SKM-1 treated with dmso at 0.1 percent for 144 hours (cell line): ENCODE measurements around the gene UGT2A3.

Experiments used
- DNase-seq: peaks from one replicate; lab custom pipeline; 2025; ENCODE audit not compliant: unreplicated experiment; lab: John Stamatoyannopoulos, UW

UGT2A3 gene

DNA sequence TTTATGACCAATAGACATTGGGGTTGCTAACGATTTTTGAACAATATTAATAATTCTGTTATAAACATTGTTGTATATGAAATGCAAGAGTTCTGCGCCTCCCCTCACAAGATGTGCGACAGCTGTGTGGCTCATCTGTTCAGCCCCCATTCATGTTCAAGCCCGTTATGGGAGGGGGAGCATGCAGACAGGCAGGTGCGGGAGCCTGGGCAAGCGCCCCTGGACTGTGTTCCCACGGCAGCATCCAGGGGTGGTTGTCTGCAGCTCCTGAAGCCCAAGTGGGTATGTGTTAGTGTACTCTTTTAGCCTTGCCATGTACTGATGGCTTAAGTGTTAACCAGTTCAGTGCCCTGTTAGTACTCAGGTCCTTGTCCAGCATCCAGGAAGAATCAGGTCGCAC, 34.6 kb downstream of the UGT2A3 start:
- no peak for DNase-seq

DNA sequence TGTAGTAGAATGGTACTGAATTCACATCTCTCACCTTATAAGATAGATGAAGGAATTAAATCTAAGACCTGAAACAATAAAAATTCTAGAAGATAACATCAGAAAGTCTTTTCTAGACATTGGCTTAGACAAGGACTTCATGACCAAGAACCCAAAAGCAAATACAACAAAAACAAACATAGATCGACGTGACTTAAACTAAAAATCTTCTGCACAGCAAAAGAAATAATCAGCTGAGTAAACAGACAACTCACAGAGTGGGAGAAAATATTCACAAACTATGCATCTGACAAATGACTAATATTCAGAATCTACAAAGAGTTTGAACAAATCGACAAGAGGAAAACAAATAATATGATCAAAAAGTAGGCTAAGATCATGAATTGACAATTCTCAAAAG, 38.8 kb downstream of the UGT2A3 start:
- DNase-seq: no peak

- DNase-seq: no peak
These were observed 42.2 kb downstream of the UGT2A3 start for GRCh38 chr4:68909385-68909784.

DNA sequence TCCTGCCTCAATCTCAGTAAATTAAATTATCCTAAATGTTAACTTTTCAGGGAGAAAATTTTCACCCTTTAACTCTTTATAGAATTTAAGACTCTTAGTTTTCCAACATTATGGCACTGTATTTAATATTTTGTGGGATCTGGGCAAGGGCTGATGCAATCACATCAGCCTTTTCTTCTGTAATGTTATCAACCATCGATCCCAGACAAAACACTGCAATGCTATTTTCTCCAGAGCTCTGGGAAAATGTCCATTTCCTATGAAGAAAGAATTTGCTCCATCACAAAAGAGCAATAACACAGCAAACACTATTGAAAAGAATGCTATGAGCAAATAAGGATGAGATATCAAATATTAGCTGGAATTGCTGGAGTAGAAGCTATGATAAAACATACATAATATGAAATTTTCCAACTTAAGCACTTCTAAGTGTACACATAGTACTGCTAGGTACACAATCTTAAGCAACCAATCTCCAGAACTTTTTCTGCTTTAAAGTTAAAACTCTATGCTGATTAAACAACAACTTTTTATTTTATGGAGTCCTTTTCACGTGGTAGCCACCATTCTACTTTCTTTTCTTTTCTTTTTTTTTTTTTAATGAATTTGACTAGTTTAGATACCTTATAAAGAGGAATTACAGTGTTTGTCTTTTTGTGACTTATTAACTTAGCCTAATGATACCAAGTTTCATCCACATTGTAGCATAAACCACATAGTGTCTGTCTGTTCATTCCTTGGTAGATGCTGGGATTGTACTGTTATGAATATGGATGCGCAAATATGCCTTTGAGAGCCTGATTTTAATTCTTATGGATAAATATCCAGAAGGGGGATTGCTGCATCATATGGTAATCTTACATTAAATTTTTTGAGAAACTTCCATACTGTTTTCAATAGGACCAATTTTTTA, 43.6 kb downstream of the UGT2A3 start:
- DNase-seq: no peak

DNA sequence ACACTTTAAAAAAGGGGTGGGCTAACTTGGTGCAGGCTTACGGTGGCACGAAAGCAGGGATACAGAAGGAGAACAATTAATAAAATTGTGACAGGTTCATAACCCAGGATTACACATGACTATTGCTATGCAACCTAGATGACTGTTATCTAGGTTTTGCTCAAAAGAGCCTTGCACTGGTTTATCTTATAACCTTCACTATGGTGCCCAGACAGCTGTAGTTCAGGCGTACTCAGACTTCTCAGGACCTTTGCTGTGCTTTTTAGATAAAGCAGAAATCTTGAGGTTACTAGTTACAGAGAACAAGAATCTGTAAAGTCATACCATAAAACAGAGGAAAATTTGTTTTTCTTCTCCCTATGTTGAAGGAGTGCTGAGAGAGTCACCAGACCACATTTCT, 44.4 kb downstream of the UGT2A3 start:
- DNase-seq: no peak

- DNase-seq: no peak
These were observed 44.8 kb downstream of the UGT2A3 start for GRCh38 chr4:68906780-68907137.

DNA sequence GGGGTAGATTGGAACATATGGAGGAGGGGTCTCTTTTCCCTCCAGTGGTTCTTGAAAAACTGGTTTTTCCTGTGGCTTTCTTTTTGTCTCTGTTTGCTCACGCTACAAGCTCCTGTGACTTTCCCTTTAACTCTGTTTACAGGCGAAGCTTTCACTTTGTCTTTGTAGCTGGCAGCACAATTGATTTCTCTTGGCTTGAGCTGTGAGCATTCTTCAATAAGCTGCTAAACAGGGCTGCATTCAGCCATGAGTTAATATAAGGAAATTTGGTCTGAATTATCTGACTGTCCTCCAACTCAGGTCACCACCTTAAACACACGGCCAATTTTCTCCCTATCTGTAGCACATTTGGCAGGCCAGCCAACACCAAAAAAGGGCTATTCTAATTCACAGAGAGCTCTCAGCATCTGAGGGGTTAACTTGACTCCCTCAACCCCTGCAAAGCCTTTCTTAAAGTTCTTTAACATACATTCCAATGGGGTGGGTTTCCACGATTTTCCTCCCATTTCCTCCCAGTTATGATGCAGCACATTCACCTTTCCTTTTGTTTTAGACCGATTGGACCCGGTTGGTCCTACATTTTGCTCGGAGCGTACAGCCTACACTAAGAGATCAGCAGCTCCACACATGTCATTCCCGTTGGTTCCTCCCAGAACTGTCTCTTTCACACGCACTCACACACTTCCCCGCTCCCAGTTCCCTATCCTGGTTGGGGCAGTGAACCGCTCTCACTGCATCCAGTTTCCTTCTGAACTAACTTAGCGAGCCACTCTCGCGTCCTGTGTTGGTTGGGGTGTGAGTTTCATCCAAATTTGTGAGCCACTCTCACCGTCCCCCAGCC, 45.4 kb downstream of the UGT2A3 start:
- no peak for DNase-seq

DNA sequence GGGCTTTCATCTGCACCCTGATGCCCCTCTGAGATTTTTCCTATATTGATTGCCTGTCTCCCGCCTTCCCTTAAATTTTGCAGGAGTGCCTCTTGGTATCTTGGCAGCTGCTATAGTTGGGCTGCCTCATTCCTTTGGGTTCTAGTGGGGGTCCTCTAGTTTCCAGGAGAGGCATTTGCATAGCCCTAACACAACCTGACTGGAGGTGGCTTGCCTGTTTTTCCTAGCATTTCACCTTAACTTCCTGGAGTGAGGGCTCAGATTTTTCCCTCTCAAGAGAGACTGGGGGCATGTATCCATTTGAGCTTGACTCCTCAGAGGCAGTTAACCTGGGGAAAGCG, 46.0 kb downstream of the UGT2A3 start:
- DNase-seq: no peak

GRCh38 chr4:68904786-68905185, 46.8 kb downstream of the UGT2A3 start:
- no peak for DNase-seq

- no peak for DNase-seq
These were observed 54.9 kb downstream of the UGT2A3 start for GRCh38 chr4:68896749-68897148.

GRCh38 chr4:68895561-68896198, 55.9 kb downstream of the UGT2A3 start:
- DNase-seq: no peak

DNA sequence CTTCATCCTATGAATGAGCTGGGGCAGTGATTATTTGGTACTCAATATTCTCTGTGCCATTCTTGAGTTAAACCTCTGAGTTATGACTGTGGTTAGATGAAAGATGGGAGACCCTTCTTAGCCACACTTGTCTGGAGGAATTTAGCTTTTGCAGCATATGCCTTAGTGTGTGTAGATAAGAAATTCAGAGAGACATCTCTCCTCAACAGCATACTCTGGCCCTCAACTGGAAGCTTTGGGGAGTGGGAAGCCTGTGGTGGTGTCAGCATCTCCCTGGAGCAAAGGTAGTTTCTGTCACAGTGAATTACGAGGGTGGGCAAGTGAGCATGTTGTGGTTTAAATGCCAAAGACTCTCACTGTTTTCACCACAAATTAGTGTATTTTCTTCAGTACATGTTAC, 58.7 kb downstream of the UGT2A3 start:
- no peak for DNase-seq

DNA sequence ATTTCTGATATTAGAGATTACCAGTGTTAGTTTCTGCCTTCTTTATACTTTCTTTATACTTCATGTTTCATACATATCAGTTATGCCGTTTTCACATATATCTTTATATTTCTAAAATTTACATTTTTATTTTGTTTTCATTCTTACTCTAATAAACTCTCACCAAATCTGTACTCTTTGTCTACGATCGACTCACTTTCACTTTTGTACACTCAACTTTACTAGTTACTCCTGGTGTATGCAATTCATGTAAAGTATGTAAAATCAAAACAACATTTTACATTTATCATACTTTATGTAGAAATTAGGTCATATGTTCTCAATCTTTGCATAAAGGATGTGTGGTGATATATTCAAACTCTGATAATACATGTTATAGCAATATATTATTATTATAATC, 59.9 kb downstream of the UGT2A3 start:
- DNase-seq: no peak

- no peak for DNase-seq
These were observed 66.1 kb downstream of the UGT2A3 start for GRCh38 chr4:68885545-68885944.

DNA sequence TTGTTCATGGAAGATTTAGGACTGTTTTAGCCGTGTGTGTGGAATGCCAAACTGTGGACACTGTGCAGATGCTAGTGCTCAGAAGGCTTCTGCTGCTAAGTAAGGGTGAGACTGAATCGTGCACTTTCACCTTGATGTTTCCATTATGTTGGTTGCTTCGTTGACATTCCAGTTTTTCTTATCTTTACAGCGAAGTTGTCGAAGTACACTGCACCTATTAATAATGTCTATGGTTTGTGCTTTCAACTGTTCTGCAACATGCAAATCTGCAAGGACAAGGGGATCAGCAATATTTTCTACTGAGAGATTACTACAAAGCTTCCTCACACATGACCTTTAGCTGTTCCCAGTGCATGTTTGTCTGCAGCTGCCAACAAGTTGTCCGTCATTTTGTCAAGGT, 67.7 kb downstream of the UGT2A3 start:
- DNase-seq: no peak
